ENCODE results near the gene PAX5. TPM values are rescaled to one million over a fixed set of nuclear protein-coding genes. Genes with fewer than 3 reads are reported as not detected.

Gene PAX5
- total and polyA plus RNA-seq, 2 experiments from 2014 or later, result not detected

- H4K20me1 ChIP-seq (ENCODE audit: insufficient read depth), result no peaks in the 10 kb centered on the region
- no peak overlapping the region for H2AFZ ChIP-seq
- no peaks in the 10 kb centered on the region for H3K4me1 ChIP-seq (ENCODE audit: insufficient read depth)
- 54 to 59% methylated on average over 6 of the region's 6 CpGs for WGBS, 2 experiments (ENCODE audit: low coverage in 1 of 2, low lambda C conversion rate in 2 of 2, missing lambda C conversion rate in 2 of 2)
- no peak overlapping the region for H3K9ac ChIP-seq
- no peaks in the 10 kb centered on the region for H3K36me3 ChIP-seq (ENCODE audit: low read depth)
- no peak overlapping the region for H3K4me3 ChIP-seq
- H3K9me2 ChIP-seq (ENCODE audit: insufficient read depth), result no peaks in the 10 kb centered on the region
- peaks cover 39% of the 10 kb centered on the region for H3K27me3 ChIP-seq (replicated peaks; ENCODE audit: insufficient read depth)
- no peaks in the 10 kb centered on the region for H3K9me3 ChIP-seq (ENCODE audit: low read depth)
- H3F3A ChIP-seq (ENCODE audit: insufficient read depth), result no peaks in the 10 kb centered on the region
- H3K27ac ChIP-seq, result no peak overlapping the region
- no peak for DNase-seq
- TF ChIP-seq EZH2 (IDR thresholded peaks at IDR 0.05; ENCODE audit: insufficient read depth, poor library complexity, severe bottlenecking), result no peak
- no peak for TF ChIP-seq EZH2phosphoT487 (IDR thresholded peaks at IDR 0.05; ENCODE audit: insufficient read depth, low read depth)
- in situ Hi-C loops (cut with MboI), result no loop called here
- H3K4me2 ChIP-seq (ENCODE audit: unreplicated experiment), result no peak overlapping the region
- H3K79me2 ChIP-seq (ENCODE audit: insufficient read depth), result no peaks in the 10 kb centered on the region
Observed at GRCh38 chr9:36949466-36949865, 84.6 kb downstream of the PAX5 start.

- TF ChIP-seq EZH2phosphoT487 (IDR thresholded peaks at IDR 0.05; ENCODE audit: insufficient read depth, low read depth) (no peak), EZH2 (IDR thresholded peaks at IDR 0.05; ENCODE audit: insufficient read depth, poor library complexity, severe bottlenecking) (no peak)
- no peaks in the 10 kb centered on the region for H3K79me2 ChIP-seq (ENCODE audit: insufficient read depth)
- H3K4me3 ChIP-seq, result no peak overlapping the region
- no peaks in the 10 kb centered on the region for H3K9me3 ChIP-seq (ENCODE audit: low read depth)
- WGBS, 2 experiments (ENCODE audit: low coverage in 1 of 2, low lambda C conversion rate in 2 of 2, missing lambda C conversion rate in 2 of 2), result 42 to 56% methylated on average over 13 of the region's 13 CpGs
- in situ Hi-C loops (cut with MboI), result no loop called here
- no peak overlapping the region for H2AFZ ChIP-seq
- peaks cover 35% of the 10 kb centered on the region for H3K27me3 ChIP-seq (replicated peaks; ENCODE audit: insufficient read depth)
- no peak overlapping the region for H3K9ac ChIP-seq
- DNase-seq, result no peak
- H4K20me1 ChIP-seq (ENCODE audit: insufficient read depth), result no peaks in the 10 kb centered on the region
- H3K36me3 ChIP-seq (ENCODE audit: low read depth), result no peaks in the 10 kb centered on the region
- no peaks in the 10 kb centered on the region for H3K9me2 ChIP-seq (ENCODE audit: insufficient read depth)
- H3F3A ChIP-seq (ENCODE audit: insufficient read depth), result no peaks in the 10 kb centered on the region
- H3K27ac ChIP-seq, result no peak overlapping the region
- no peaks in the 10 kb centered on the region for H3K4me1 ChIP-seq (ENCODE audit: insufficient read depth)
- H3K4me2 ChIP-seq (ENCODE audit: unreplicated experiment), result no peak overlapping the region
Observed at GRCh38 chr9:36948051-36948450, 86.0 kb downstream of the PAX5 start.

GRCh38 chr9:36946653-36947052, 87.4 kb downstream of the PAX5 start:
- no peak overlapping the region for H3K4me2 ChIP-seq (ENCODE audit: unreplicated experiment)
- peak; percentile 21 for DNase-seq
- H3K4me3 ChIP-seq, result no peak overlapping the region
- in situ Hi-C loops (cut with MboI), result no loop called here
- no peaks in the 10 kb centered on the region for H3K79me2 ChIP-seq (ENCODE audit: insufficient read depth)
- H3F3A ChIP-seq (ENCODE audit: insufficient read depth), result no peaks in the 10 kb centered on the region
- TF ChIP-seq EZH2phosphoT487 (IDR thresholded peaks at IDR 0.05; ENCODE audit: insufficient read depth, low read depth) (no peak), EZH2 (IDR thresholded peaks at IDR 0.05; ENCODE audit: insufficient read depth, poor library complexity, severe bottlenecking) (no peak)
- H4K20me1 ChIP-seq (ENCODE audit: insufficient read depth), result no peaks in the 10 kb centered on the region
- no peaks in the 10 kb centered on the region for H3K9me2 ChIP-seq (ENCODE audit: insufficient read depth)
- H3K27ac ChIP-seq, result no peak overlapping the region
- H3K4me1 ChIP-seq (ENCODE audit: insufficient read depth), result no peaks in the 10 kb centered on the region
- H3K27me3 ChIP-seq (replicated peaks; ENCODE audit: insufficient read depth), result peaks cover 35% of the 10 kb centered on the region
- no peaks in the 10 kb centered on the region for H3K9me3 ChIP-seq (ENCODE audit: low read depth)
- H3K36me3 ChIP-seq (ENCODE audit: low read depth), result no peaks in the 10 kb centered on the region
- WGBS, 2 experiments (ENCODE audit: low coverage in 1 of 2, low lambda C conversion rate in 2 of 2, missing lambda C conversion rate in 2 of 2), result 57 to 64% methylated on average over 5 of the region's 5 CpGs
- H2AFZ ChIP-seq, result no peak overlapping the region
- no peak overlapping the region for H3K9ac ChIP-seq

GRCh38 chr9:36945999-36946398, 88.1 kb downstream of the PAX5 start:
- Histone ChIP-seq H4K20me1 (ENCODE audit: insufficient read depth) (no peaks in the 10 kb centered on the region), H2AFZ (no peak overlapping the region), H3K4me1 (ENCODE audit: insufficient read depth) (no peaks in the 10 kb centered on the region), H3K9me3 (ENCODE audit: low read depth) (no peaks in the 10 kb centered on the region), H3K27ac (no peak overlapping the region), H3F3A (ENCODE audit: insufficient read depth) (no peaks in the 10 kb centered on the region), H3K9ac (no peak overlapping the region), H3K4me2 (ENCODE audit: unreplicated experiment) (no peak overlapping the region), H3K9me2 (ENCODE audit: insufficient read depth) (no peaks in the 10 kb centered on the region), H3K27me3 (replicated peaks; ENCODE audit: insufficient read depth) (peaks cover 30% of the 10 kb centered on the region), H3K79me2 (ENCODE audit: insufficient read depth) (no peaks in the 10 kb centered on the region), H3K36me3 (ENCODE audit: low read depth) (no peaks in the 10 kb centered on the region), H3K4me3 (no peak overlapping the region)
- in situ Hi-C loops (cut with MboI), result no loop called here
- DNase-seq, result no peak
- 69 to 79% methylated on average over 14 of the region's 14 CpGs for WGBS, 2 experiments (ENCODE audit: low coverage in 1 of 2, low lambda C conversion rate in 2 of 2, missing lambda C conversion rate in 2 of 2)
- TF ChIP-seq EZH2phosphoT487 (IDR thresholded peaks at IDR 0.05; ENCODE audit: insufficient read depth, low read depth), result no peak
- TF ChIP-seq EZH2 (IDR thresholded peaks at IDR 0.05; ENCODE audit: insufficient read depth, poor library complexity, severe bottlenecking), result no peak

GRCh38 chr9:36942891-36943290, 91.2 kb downstream of the PAX5 start:
- Histone ChIP-seq H3K79me2 (ENCODE audit: insufficient read depth) (no peaks in the 10 kb centered on the region), H3K36me3 (ENCODE audit: low read depth) (no peaks in the 10 kb centered on the region), H3K4me1 (ENCODE audit: insufficient read depth) (no peaks in the 10 kb centered on the region), H3K27me3 (replicated peaks; ENCODE audit: insufficient read depth) (peaks cover 49% of the 10 kb centered on the region), H3K27ac (no peak overlapping the region), H2AFZ (no peak overlapping the region), H3K9me3 (ENCODE audit: low read depth) (no peaks in the 10 kb centered on the region), H3K9me2 (ENCODE audit: insufficient read depth) (no peaks in the 10 kb centered on the region), H3K4me2 (ENCODE audit: unreplicated experiment) (no peak overlapping the region), H4K20me1 (ENCODE audit: insufficient read depth) (no peaks in the 10 kb centered on the region), H3K4me3 (no peak overlapping the region), H3K9ac (no peak overlapping the region), H3F3A (ENCODE audit: insufficient read depth) (no peaks in the 10 kb centered on the region)
- TF ChIP-seq EZH2phosphoT487 (IDR thresholded peaks at IDR 0.05; ENCODE audit: insufficient read depth, low read depth) (no peak), EZH2 (IDR thresholded peaks at IDR 0.05; ENCODE audit: insufficient read depth, poor library complexity, severe bottlenecking) (no peak)
- in situ Hi-C loops (cut with MboI), result no loop called here
- 79 to 80% methylated on average over 8 of the region's 8 CpGs for WGBS, 2 experiments (ENCODE audit: low coverage in 1 of 2, low lambda C conversion rate in 2 of 2, missing lambda C conversion rate in 2 of 2)
- DNase-seq, result no peak
